Aorta (tissue), 5 donors: ENCODE results near the gene TSG101. TPM values are rescaled to one million over a fixed set of nuclear protein-coding genes. Genes with fewer than 3 reads are reported as not detected.

ENCODE experiments used
- ATAC-seq: fragments of 200-7000 bp; cut with Tn5 transposase; one replicate; pipeline ENCODE4 v1.9.1; 2022; ENCODE audit warnings: moderate library complexity; ENCODE audit not compliant: low FRiP score
- DNase-seq, 2 donors: peaks; one replicate each; pipeline ENCODE4 v3.0.0-alpha.2; 2020
- H3K27ac ChIP-seq, 2 donors: one replicate each; pipeline ENCODE4 v1.5.1; 2013; ENCODE audit warnings: low read length in 2 of 2, mild to moderate bottlenecking in 2 of 2, moderate library complexity in 2 of 2, control low read depth in 1 of 2, inconsistent platforms in 1 of 2, low read depth in 1 of 2
- H3K27me3 ChIP-seq, 2 donors: one replicate each; pipeline ENCODE4 v1.6.1; 2013; ENCODE audit warnings: control low read depth in 1 of 2, low read length in 1 of 2, mild to moderate bottlenecking in 1 of 2, moderate library complexity in 1 of 2; ENCODE audit not compliant: insufficient read depth in 2 of 2, control insufficient read depth in 1 of 2
- H3K36me3 ChIP-seq, 2 donors: one replicate each; pipeline ENCODE4 v1.6.1; 2013; ENCODE audit warnings: control low read depth in 1 of 2, low read length in 1 of 2, mild to moderate bottlenecking in 1 of 2; ENCODE audit not compliant: insufficient read depth in 2 of 2, control insufficient read depth in 1 of 2
- H3K4me1 ChIP-seq, 2 donors: one replicate each; pipeline ENCODE4 v1.6.1; 2013; ENCODE audit warnings: low read length in 2 of 2, control low read depth in 1 of 2, mild to moderate bottlenecking in 1 of 2, moderate library complexity in 1 of 2; ENCODE audit not compliant: insufficient read depth in 2 of 2, control insufficient read depth in 1 of 2
- H3K4me3 ChIP-seq, 2 donors: one replicate each; pipeline ENCODE4 v1.5.1; 2013; ENCODE audit warnings: low read length in 2 of 2, control low read depth in 1 of 2, mild to moderate bottlenecking in 1 of 2
- H3K9me3 ChIP-seq: one replicate; pipeline ENCODE4 v1.6.1; 2013; ENCODE audit warnings: mild to moderate bottlenecking, low read length; ENCODE audit not compliant: control insufficient read depth
- WGBS, 2 donors: extraction: QIAGEN DNeasy Blood & Tissue Kit; methylation state at CpG; one replicate each; pipeline ENCODE4 v1.1.7; 2013; 5-methylcytosine and 5-hydroxymethylcytosine counted together
- intact Hi-C, 2 donors: fragments of 100-400 bp; cut with DNase I; formaldehyde crosslinking; loops; one replicate each; pipeline versions ENCODE4 v1.14.2 to v1.15.0; 2022
- polyA plus RNA-seq, 2 donors: library from polyadenylated mRNA; stranded (reverse); fragments of 200-250 nt; gene quantifications; one replicate each; pipeline ENCODE4 v1.2.3, GENCODE V29; 2013
- total RNA-seq, 2 donors: library from RNA; stranded (reverse); fragmentation: NEBNext Ultra II Directional; extraction: Animal tissue kit (Norgen Biotek cat#: 25700); gene quantifications; one replicate each; pipeline ENCODE4 v1.2.1, GENCODE V29; 2021
- donor health status: healthy with polysubstance abuse.
- donor health status: Bipolar disorder and iron deficiency.
- donor health status: DM: no; HTN: no; CAD: no.
- donor health status: DM: no; HTN: no; CAD: no.
- donor health status: DM: yes; HTN: yes; CAD: no.

The TSG101 gene
- total and polyA plus RNA-seq, 4 donors = 37.2 to 53.2 (median 43.1) TPM

- H3K27me3 ChIP-seq = no peaks in the 10 kb centered on the region
- H3K36me3 ChIP-seq = peaks cover 3 to 4% of the 10 kb centered on the region in 2 donors
- DNase-seq (no peak), ATAC-seq (no peak)
- intact Hi-C loops = no loop called here
- no peak overlapping the region for H3K27ac ChIP-seq
- H3K4me3 ChIP-seq = no peak overlapping the region
- H3K4me1 ChIP-seq = no peaks in the 10 kb centered on the region
- H3K9me3 ChIP-seq = no peaks in the 10 kb centered on the region
These were observed 24.4 kb downstream of the TSG101 start for GRCh38 chr11:18502352-18502751.

GRCh38 chr11:18501629-18502028 is 25.1 kb downstream of the TSG101 start:
- peaks cover 3 to 4% of the 10 kb centered on the region in 2 donors for H3K36me3 ChIP-seq
- 97 to 100% methylated on average over 1 of the region's 1 CpG for WGBS, 2 donors

GRCh38 chr11:18498039-18498438 is 28.7 kb downstream of the TSG101 start:
- no peaks in the 10 kb centered on the region for H3K27me3 ChIP-seq
- DNase-seq = no peak
- no peak overlapping the region for H3K27ac ChIP-seq
- ATAC-seq = no peak
- 86 to 92% methylated on average over 1 of the region's 1 CpG for WGBS, 2 donors
- peaks cover 5 to 10% of the 10 kb centered on the region in 2 donors for H3K36me3 ChIP-seq
- no peaks in the 10 kb centered on the region for H3K4me1 ChIP-seq
- H3K9me3 ChIP-seq = no peaks in the 10 kb centered on the region
- H3K4me3 ChIP-seq = no peak overlapping the region
- intact Hi-C loops = no loop called here

More at GRCh38 chr11:18501629-18502028, 25.1 kb downstream of the TSG101 start:
- no peaks in the 10 kb centered on the region for H3K4me1 ChIP-seq
- intact Hi-C loops = no loop called here
- no peaks in the 10 kb centered on the region for H3K27me3 ChIP-seq
- ATAC-seq (no peak), DNase-seq (no peak)
- no peaks in the 10 kb centered on the region for H3K9me3 ChIP-seq
- H3K4me3 ChIP-seq = no peak overlapping the region
- H3K27ac ChIP-seq = no peak overlapping the region

- Histone ChIP-seq H3K9me3 (no peaks in the 10 kb centered on the region), H3K36me3 (peaks cover 3 to 7% of the 10 kb centered on the region in 2 donors), H3K27me3 (no peaks in the 10 kb centered on the region), H3K4me1 (no peaks in the 10 kb centered on the region), H3K27ac (no peak overlapping the region), H3K4me3 (no peak overlapping the region)
- intact Hi-C loops = no loop called here
- DNase-seq = no peak
- WGBS, 2 donors = 85 to 93% methylated on average over 4 of the region's 4 CpGs
- ATAC-seq = no peak
These were observed 31.0 kb downstream of the TSG101 start for GRCh38 chr11:18495703-18496102.

- Histone ChIP-seq H3K9me3 (no peaks in the 10 kb centered on the region), H3K27ac (no peak overlapping the region), H3K4me1 (no peaks in the 10 kb centered on the region), H3K36me3 (peaks cover 5 to 7% of the 10 kb centered on the region in 2 donors), H3K27me3 (no peaks in the 10 kb centered on the region), H3K4me3 (no peak overlapping the region)
- intact Hi-C loops = no loop called here
- no peak for DNase-seq
- no peak for ATAC-seq
These were observed 31.5 kb downstream of the TSG101 start for GRCh38 chr11:18495271-18495670.

GRCh38 chr11:18493310-18493709 is 33.4 kb downstream of the TSG101 start:
- Histone ChIP-seq H3K4me3 (no peak overlapping the region), H3K4me1 (no peaks in the 10 kb centered on the region), H3K9me3 (no peaks in the 10 kb centered on the region), H3K36me3 (peaks cover 5 to 7% of the 10 kb centered on the region in 2 donors), H3K27me3 (no peaks in the 10 kb centered on the region), H3K27ac (no peak overlapping the region)
- intact Hi-C loops = no loop called here
- DNase-seq (no peak), ATAC-seq (no peak)
- WGBS, 2 donors = 91 to 92% methylated on average over 4 of the region's 4 CpGs

- Histone ChIP-seq H3K27ac (no peak overlapping the region), H3K4me3 (no peak overlapping the region), H3K4me1 (no peaks in the 10 kb centered on the region), H3K36me3 (peaks cover 3 to 7% of the 10 kb centered on the region in 2 donors), H3K27me3 (no peaks in the 10 kb centered on the region), H3K9me3 (no peaks in the 10 kb centered on the region)
- DNase-seq = no peak
- no peak for ATAC-seq
- intact Hi-C loops = no loop called here
These were observed 33.9 kb downstream of the TSG101 start for GRCh38 chr11:18492888-18493287.

- DNase-seq (no peak), ATAC-seq (no peak)
- Histone ChIP-seq H3K27ac (no peak overlapping the region), H3K4me1 (no peaks in the 10 kb centered on the region), H3K27me3 (no peaks in the 10 kb centered on the region), H3K9me3 (no peaks in the 10 kb centered on the region), H3K36me3 (peaks cover 3 to 7% of the 10 kb centered on the region in 2 donors), H3K4me3 (no peak overlapping the region)
- intact Hi-C loops = no loop called here
- 94 to 96% methylated on average over 2 of the region's 2 CpGs for WGBS, 2 donors
These were observed 34.8 kb downstream of the TSG101 start for GRCh38 chr11:18491924-18492323.

GRCh38 chr11:18490736-18491485 is 35.8 kb downstream of the TSG101 start:
- intact Hi-C loops = no loop called here
- 89 to 90% methylated on average over 15 of the region's 15 CpGs for WGBS, 2 donors
- Histone ChIP-seq H3K9me3 (no peaks in the 10 kb centered on the region), H3K36me3 (peaks cover 3 to 7% of the 10 kb centered on the region in 2 donors), H3K27ac (no peak overlapping the region), H3K4me1 (no peaks in the 10 kb centered on the region), H3K4me3 (no peak overlapping the region), H3K27me3 (no peaks in the 10 kb centered on the region)
- ATAC-seq (no peak), DNase-seq (no peak)
